HEK293 (cell line): Measurements from ENCODE around the gene POU4F1.

Experiments
- BCL11A ChIP-seq: fragments of 450-650 bp; formaldehyde crosslinking; IDR thresholded peaks from 2 replicates; pipeline ENCODE4 v1.5.1; 2016; ENCODE audit warnings: low read depth, missing biosample characterization, missing genetic modification characterization
- FEZF1 ChIP-seq: fragments of 450-650 bp; formaldehyde crosslinking; IDR thresholded peaks from 2 replicates; pipeline ENCODE4 v1.5.1; 2016; ENCODE audit warnings: missing biosample characterization, missing genetic modification characterization
- GFI1B ChIP-seq: fragments of 450-650 bp; formaldehyde crosslinking; IDR thresholded peaks from 2 replicates; pipeline ENCODE4 v1.5.1; 2016; ENCODE audit warnings: missing biosample characterization, missing genetic modification characterization
- GLI2 ChIP-seq: fragments of 450-650 bp; formaldehyde crosslinking; IDR thresholded peaks from 2 replicates; pipeline ENCODE4; 2017; ENCODE audit warnings: missing biosample characterization, missing genetic modification characterization, low read depth, borderline replicate concordance
- IKZF3 ChIP-seq: fragments of 450-650 bp; IDR thresholded peaks from 2 replicates; pipeline ENCODE4 v1.5.0; 2018; ENCODE audit warnings: missing biosample characterization, mild to moderate bottlenecking, missing genetic modification characterization, moderate library complexity
- KLF10 ChIP-seq: fragments of 450-650 bp; IDR thresholded peaks from 2 replicates; pipeline ENCODE4 v1.5.1; 2018; ENCODE audit warnings: missing biosample characterization, mild to moderate bottlenecking, missing genetic modification characterization
- PRDM1 ChIP-seq: fragments of 450-650 bp; formaldehyde crosslinking; IDR thresholded peaks from 2 replicates; pipeline ENCODE4; 2016; ENCODE audit warnings: missing biosample characterization, missing genetic modification characterization
- PRDM10 ChIP-seq: fragments of 450-650 bp; formaldehyde crosslinking; IDR thresholded peaks from 2 replicates; pipeline ENCODE4 v1.5.1; 2016; ENCODE audit warnings: missing biosample characterization, missing genetic modification characterization
- YY2 ChIP-seq: fragments of 450-650 bp; formaldehyde crosslinking; IDR thresholded peaks from 2 replicates; pipeline ENCODE4 v1.5.1; 2016; ENCODE audit warnings: missing biosample characterization, missing genetic modification characterization
- ZBTB1 ChIP-seq: fragments of 450-650 bp; formaldehyde crosslinking; IDR thresholded peaks from 2 replicates; pipeline ENCODE4 v1.5.1; 2016; ENCODE audit warnings: missing biosample characterization, missing genetic modification characterization
- ZBTB11 ChIP-seq: fragments of 450-650 bp; formaldehyde crosslinking; conservative IDR thresholded peaks from 2 replicates; pipeline ENCODE4 v1.5.1; 2016; ENCODE audit warnings: low read depth, missing biosample characterization, missing genetic modification characterization
- ZBTB49 ChIP-seq: fragments of 450-650 bp; formaldehyde crosslinking; IDR thresholded peaks from 2 replicates; pipeline ENCODE4 v1.5.1; 2016; ENCODE audit warnings: missing biosample characterization, missing genetic modification characterization, low read depth
- ZNF114 ChIP-seq: fragments of 450-650 bp; formaldehyde crosslinking; IDR thresholded peaks from 2 replicates; pipeline ENCODE4 v1.5.0; 2017; ENCODE audit warnings: missing biosample characterization, missing genetic modification characterization
- ZNF274 ChIP-seq, 2 experiments: fragments of 200-500 bp in 1 of 2; fragments of 450-650 bp in 1 of 2; sonication (Bioruptor generic) in 1 of 2; formaldehyde crosslinking in 1 of 2; IDR thresholded peaks; 2 replicates each; pipeline versions ENCODE4 v1.5.1 to v1.6.1; 2014 to 2016; ENCODE audit warnings: borderline replicate concordance in 1 of 2, inconsistent platforms in 1 of 2, low read length in 1 of 2, missing biosample characterization in 1 of 2, missing genetic modification characterization in 1 of 2
- ZNF280D ChIP-seq: fragments of 450-650 bp; formaldehyde crosslinking; IDR thresholded peaks from 2 replicates; pipeline ENCODE4 v1.5.1; 2016; ENCODE audit warnings: missing biosample characterization, missing genetic modification characterization
- ZNF311 ChIP-seq: fragments of 450-650 bp; formaldehyde crosslinking; IDR thresholded peaks from 2 replicates; pipeline ENCODE4 v1.5.1; 2017; ENCODE audit warnings: missing biosample characterization, missing genetic modification characterization, borderline replicate concordance
- ZNF391 ChIP-seq: fragments of 450-650 bp; formaldehyde crosslinking; IDR thresholded peaks from 2 replicates; pipeline ENCODE4 v1.5.1; 2016; ENCODE audit warnings: low read depth, missing biosample characterization, missing genetic modification characterization, borderline replicate concordance
- ZNF416 ChIP-seq: fragments of 450-650 bp; formaldehyde crosslinking; IDR thresholded peaks from 2 replicates; pipeline ENCODE4 v1.5.1; 2016; ENCODE audit warnings: missing biosample characterization, missing genetic modification characterization
- ZNF426 ChIP-seq: fragments of 450-650 bp; formaldehyde crosslinking; IDR thresholded peaks from 2 replicates; pipeline ENCODE4 v1.5.1; 2017; ENCODE audit warnings: missing biosample characterization, missing genetic modification characterization, mild to moderate bottlenecking, inconsistent platforms, moderate library complexity
- ZNF48 ChIP-seq: fragments of 450-650 bp; formaldehyde crosslinking; IDR thresholded peaks from 2 replicates; pipeline ENCODE4 v1.5.1; 2016; ENCODE audit warnings: missing biosample characterization, missing genetic modification characterization
- ZNF548 ChIP-seq: fragments of 450-650 bp; formaldehyde crosslinking; IDR thresholded peaks from 2 replicates; pipeline ENCODE4 v1.5.1; 2016; ENCODE audit warnings: missing biosample characterization, missing genetic modification characterization
- ZNF624 ChIP-seq: fragments of 450-650 bp; formaldehyde crosslinking; IDR thresholded peaks from 2 replicates; pipeline ENCODE4 v1.5.1; 2017; ENCODE audit warnings: missing biosample characterization, missing genetic modification characterization
- ZNF660 ChIP-seq: fragments of 450-650 bp; IDR thresholded peaks from 2 replicates; pipeline ENCODE4 v1.5.1; 2018; ENCODE audit warnings: missing biosample characterization, mild to moderate bottlenecking, missing genetic modification characterization
- ZNF692 ChIP-seq: fragments of 450-650 bp; formaldehyde crosslinking; IDR thresholded peaks from 2 replicates; pipeline ENCODE4 v1.5.1; 2016; ENCODE audit warnings: missing biosample characterization, missing genetic modification characterization
- ZNF843 ChIP-seq: fragments of 450-650 bp; formaldehyde crosslinking; IDR thresholded peaks from 2 replicates; pipeline ENCODE4 v1.5.1; 2016; ENCODE audit warnings: missing biosample characterization, missing genetic modification characterization
- ZSCAN16 ChIP-seq: fragments of 450-650 bp; formaldehyde crosslinking; IDR thresholded peaks from 2 replicates; pipeline ENCODE4 v1.5.1; 2016; ENCODE audit warnings: missing biosample characterization, missing genetic modification characterization
- ZSCAN30 ChIP-seq: fragments of 450-650 bp; IDR thresholded peaks from 2 replicates; pipeline ENCODE4 v1.5.1; 2018; ENCODE audit warnings: missing biosample characterization, mild to moderate bottlenecking, missing genetic modification characterization, moderate library complexity

The POU4F1 gene

GRCh38 chr13:78618411-78618810, 15.1 kb upstream of the POU4F1 start (continued):
- no peak for TF ChIP-seq ZBTB11 (tag by site-specific recombination)
- no peak for TF ChIP-seq YY2
- peak; percentile 68; the same call in 1 of the 2 replicates for TF ChIP-seq ZSCAN30
- TF ChIP-seq ZNF548 (tag by site-specific recombination), result no peak
- no peak for TF ChIP-seq PRDM1 (tag by site-specific recombination)
- peak; percentile 70; the same call in 1 of the 2 replicates for TF ChIP-seq GLI2 (tag by site-specific recombination)
- no peak for TF ChIP-seq ZNF416
- TF ChIP-seq ZBTB1 (tag by site-specific recombination), result no peak
- TF ChIP-seq ZNF114 (tag by site-specific recombination), result no peak
- peak; percentile 99 for TF ChIP-seq FEZF1
- peak; percentile 97 for TF ChIP-seq GFI1B (tag by site-specific recombination)
- peak; percentile 77 for TF ChIP-seq IKZF3 (tag by site-specific recombination)
- no peak for TF ChIP-seq PRDM10 (tag by site-specific recombination)
- TF ChIP-seq ZNF660 (tag by site-specific recombination), result no peak
- TF ChIP-seq ZNF843 (tag by site-specific recombination), result peak; percentile 96
- TF ChIP-seq ZNF280D, result no peak
- no peak for TF ChIP-seq ZSCAN16 (tag by site-specific recombination)
- TF ChIP-seq ZNF48, result no peak
- TF ChIP-seq ZNF624 (tag by site-specific recombination), result no peak
- TF ChIP-seq ZNF311 (tag by site-specific recombination), result no peak
- TF ChIP-seq ZNF274 (IDR thresholded peaks at IDR 0.05; ENCODE audit: low read length), result no peak
- no peak for TF ChIP-seq ZNF274 (tag by site-specific recombination; IDR thresholded peaks at IDR 0.05; ENCODE audit: borderline replicate concordance)
- TF ChIP-seq ZBTB49 (tag by site-specific recombination), result no peak
- no peak for TF ChIP-seq ZNF692
- TF ChIP-seq BCL11A (tag by site-specific recombination), result no peak
- 0 out of 2 replicates have a peak, but pooled peaks have one; percentile 45 for TF ChIP-seq KLF10 (tag by site-specific recombination)
- TF ChIP-seq ZNF391, result no peak
- no peak for TF ChIP-seq ZNF426 (tag by site-specific recombination)
